ENCODE data around the gene ACSL5.
A peak's percentile ranks its signal among the peaks of the same experiment; 100 is the strongest.
"Not testable (repeated sequence)": the region's sequence is repeated elsewhere in the genome, so short reads cannot be mapped to it uniquely, and the experiment has no call there.

ACSL5 gene

GRCh38 chr10:112426111-112426510 lies 52.2 kb downstream of the ACSL5 start:
- DNase-seq, result no peak

- no peak for DNase-seq
Observed at GRCh38 chr10:112429147-112429546, 55.2 kb downstream of the ACSL5 start.

- DNase-seq, result no peak
Observed at GRCh38 chr10:112429654-112430230, 55.8 kb downstream of the ACSL5 start.

- no peak for DNase-seq
Observed at GRCh38 chr10:112433136-112433535, 59.2 kb downstream of the ACSL5 start.

GRCh38 chr10:112434988-112435619 lies 61.2 kb downstream of the ACSL5 start:
- DNase-seq, result no peak

GRCh38 chr10:112438356-112438755 lies 64.4 kb downstream of the ACSL5 start:
- no peak for DNase-seq

- no peak for DNase-seq
Observed at GRCh38 chr10:112441520-112441919, 67.6 kb downstream of the ACSL5 start.

GRCh38 chr10:112442063-112442462 lies 68.1 kb downstream of the ACSL5 start:
- no peak for DNase-seq

GRCh38 chr10:112446055-112446854 lies 72.3 kb downstream of the ACSL5 start:
- DNase-seq, result no peak

GRCh38 chr10:112446855-112447619 lies 73.1 kb downstream of the ACSL5 start, which contains the start of the genes VTI1A and ZDHHC6:
TSS of gene VTI1A (plus strand) at chr10:112447215. CDS start at chr10:112447374, 159 bp downstream.
TSS of gene ZDHHC6 (minus strand) at chr10:112446914. CDS start at chr10:112445436, 1,478 bp downstream.
- peak; percentile 0 for DNase-seq

- no peak for DNase-seq
Observed at GRCh38 chr10:112447620-112447928, 73.7 kb downstream of the ACSL5 start.

GRCh38 chr10:112448888-112449287 lies 75.0 kb downstream of the ACSL5 start:
- no peak for DNase-seq

- DNase-seq, result no peak
Observed at GRCh38 chr10:112454910-112455779, 81.2 kb downstream of the ACSL5 start.

- no peak for DNase-seq
Observed at GRCh38 chr10:112456533-112456932, 82.6 kb downstream of the ACSL5 start.

GRCh38 chr10:112460366-112460765 lies 86.5 kb downstream of the ACSL5 start:
- DNase-seq, result no peak

- no peak for DNase-seq
Observed at GRCh38 chr10:112461029-112461887, 87.3 kb downstream of the ACSL5 start.

GRCh38 chr10:112464074-112464473 lies 90.2 kb downstream of the ACSL5 start:
- not testable (repeated sequence) for DNase-seq

GRCh38 chr10:112465299-112465883 lies 91.5 kb downstream of the ACSL5 start:
- no peak for DNase-seq

GRCh38 chr10:112466802-112467201 lies 92.9 kb downstream of the ACSL5 start:
- no peak for DNase-seq

- DNase-seq, result no peak
Observed at GRCh38 chr10:112467541-112468075, 93.7 kb downstream of the ACSL5 start.

Measured in NCI-H187 treated with DMSO at 0.1 percent for 48 hours (cell line).